GM23248 (cell line): Measurements from ENCODE around the gene PCDHA1.
"Not testable (repeated sequence)": the region's sequence is repeated elsewhere in the genome, so short reads cannot be mapped to it uniquely, and the experiment has no call there.

Experiments used
- EZH2 ChIP-seq: fragments of 200-600 bp; sonication (generic); IDR thresholded peaks from 2 replicates; pipeline ENCODE4 v1.6.1; 2018; ENCODE audit warnings: antibody characterized with exemption, mild to moderate bottlenecking; ENCODE audit not compliant: insufficient read depth, poor library complexity, severe bottlenecking
- EZH2phosphoT487 ChIP-seq: fragments of 200-600 bp; sonication (generic); IDR thresholded peaks from 2 replicates; pipeline ENCODE4 v1.6.1; 2018; ENCODE audit warnings: antibody characterized with exemption, moderate library complexity, mild to moderate bottlenecking, low read depth; ENCODE audit not compliant: insufficient read depth

GRCh38 chr5:140796072-140796717 lies 10.3 kb downstream of the PCDHA1 start:
- not testable (repeated sequence) for TF ChIP-seq EZH2, EZH2phosphoT487
